Peyer's patch (tissue), 4 donors: ENCODE measurements around the gene ZNF844.

ENCODE experiments used
- POLR2A ChIP-seq, 2 donors: fragments of 450-650 bp; IDR thresholded peaks; one replicate each; pipeline ENCODE4 v1.5.1; 2017; ENCODE audit warnings: antibody characterized with exemption in 2 of 2, mild to moderate bottlenecking in 2 of 2, moderate library complexity in 2 of 2
- TF ChIP-seq, protein P1 (sequence below), 6 experiments: fragments of 450-650 bp in 4 of 6; fragments of 200-600 bp in 2 of 6; sonication (generic) in 1 of 6; IDR thresholded peaks; one replicate each; pipeline ENCODE4 v1.5.1; 2017 to 2019; ENCODE audit warnings: antibody characterized with exemption in 6 of 6, mild to moderate bottlenecking in 3 of 6, moderate library complexity in 1 of 6

DNA sequence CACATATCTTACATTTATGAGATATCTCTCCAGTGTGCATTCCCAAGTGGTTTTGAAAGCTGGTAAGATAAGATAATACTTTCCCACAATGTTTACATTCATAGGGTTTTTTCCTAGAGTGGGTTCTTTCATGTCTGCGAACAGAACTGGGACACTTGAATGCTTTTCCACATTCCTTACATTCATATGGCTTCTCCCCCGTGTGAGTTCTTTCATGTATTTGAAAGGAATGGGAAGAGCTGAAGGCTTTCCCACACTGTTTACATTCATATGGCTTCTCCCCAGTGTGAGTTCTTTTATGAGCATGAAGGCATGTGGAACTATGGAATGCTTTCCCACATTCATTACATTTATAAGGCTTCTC lies 48.8 kb upstream of the ZNF844 start:
- TF ChIP-seq, protein P1, sequence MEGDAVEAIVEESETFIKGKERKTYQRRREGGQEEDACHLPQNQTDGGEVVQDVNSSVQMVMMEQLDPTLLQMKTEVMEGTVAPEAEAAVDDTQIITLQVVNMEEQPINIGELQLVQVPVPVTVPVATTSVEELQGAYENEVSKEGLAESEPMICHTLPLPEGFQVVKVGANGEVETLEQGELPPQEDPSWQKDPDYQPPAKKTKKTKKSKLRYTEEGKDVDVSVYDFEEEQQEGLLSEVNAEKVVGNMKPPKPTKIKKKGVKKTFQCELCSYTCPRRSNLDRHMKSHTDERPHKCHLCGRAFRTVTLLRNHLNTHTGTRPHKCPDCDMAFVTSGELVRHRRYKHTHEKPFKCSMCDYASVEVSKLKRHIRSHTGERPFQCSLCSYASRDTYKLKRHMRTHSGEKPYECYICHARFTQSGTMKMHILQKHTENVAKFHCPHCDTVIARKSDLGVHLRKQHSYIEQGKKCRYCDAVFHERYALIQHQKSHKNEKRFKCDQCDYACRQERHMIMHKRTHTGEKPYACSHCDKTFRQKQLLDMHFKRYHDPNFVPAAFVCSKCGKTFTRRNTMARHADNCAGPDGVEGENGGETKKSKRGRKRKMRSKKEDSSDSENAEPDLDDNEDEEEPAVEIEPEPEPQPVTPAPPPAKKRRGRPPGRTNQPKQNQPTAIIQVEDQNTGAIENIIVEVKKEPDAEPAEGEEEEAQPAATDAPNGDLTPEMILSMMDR (IDR thresholded peaks at IDR 0.05): no peak
- no peak for TF ChIP-seq POLR2A (IDR thresholded peaks at IDR 0.05)
